HEK293T (cell line): ENCODE data around the gene RASA2.

Source experiments
- ARNT ChIP-seq: fragments of 450-650 bp; IDR thresholded peaks from 2 replicates; pipeline ENCODE4 v1.6.1; 2017; ENCODE audit warnings: mild to moderate bottlenecking
- BHLHE40 ChIP-seq: fragments of 450-650 bp; IDR thresholded peaks from 2 replicates; pipeline ENCODE4 v1.6.1; 2016; ENCODE audit warnings: mild to moderate bottlenecking, moderate library complexity, borderline replicate concordance
- FOXA1 ChIP-seq: fragments of 450-650 bp; IDR thresholded peaks from 2 replicates; pipeline ENCODE4 v1.6.1; 2016; ENCODE audit warnings: mild to moderate bottlenecking
- FOXK2 ChIP-seq: fragments of 450-650 bp; IDR thresholded peaks from 2 replicates; pipeline ENCODE4 v1.6.1; 2016; ENCODE audit warnings: mild to moderate bottlenecking
- FOXM1 ChIP-seq: fragments of 450-650 bp; IDR thresholded peaks from 2 replicates; pipeline ENCODE4 v1.6.1; 2017; ENCODE audit warnings: mild to moderate bottlenecking, borderline replicate concordance
- L3MBTL2 ChIP-seq: fragments of 450-650 bp; conservative IDR thresholded peaks from 2 replicates; pipeline ENCODE4 v1.6.1; 2016; ENCODE audit warnings: mild to moderate bottlenecking
- SP1 ChIP-seq: fragments of 450-650 bp; IDR thresholded peaks from 2 replicates; pipeline ENCODE4 v1.6.1; 2017
- SUZ12 ChIP-seq: fragments of 450-650 bp; IDR thresholded peaks from 2 replicates; pipeline ENCODE4 v1.6.1; 2016; ENCODE audit warnings: mild to moderate bottlenecking

- TF ChIP-seq FOXK2 (no peak), SUZ12 (no peak), L3MBTL2 (no peak), BHLHE40 (no peak), SP1 (no peak), FOXA1 (no peak), ARNT (no peak), FOXM1 (no peak)
Observed at GRCh38 chr3:141484701-141485287, 2.0 kb upstream of the RASA2 start.
